Stimulated activated CD8-positive, alpha-beta memory T cell treated with anti-CD3 and anti-CD28 coated beads, Interleukin-15, amount 100 ng/mL, for 24 hours (primary cell): ENCODE data around the gene PRKAG3.

ENCODE experiments used
- DNase-seq: peaks from one replicate; pipeline ENCODE4 v3.0.0-alpha.2; 2020; ENCODE audit warnings: low read depth

The PRKAG3 gene

GRCh38 chr2:218839888-218840287, 8.3 kb upstream of the PRKAG3 start:
- no peak for DNase-seq

DNA sequence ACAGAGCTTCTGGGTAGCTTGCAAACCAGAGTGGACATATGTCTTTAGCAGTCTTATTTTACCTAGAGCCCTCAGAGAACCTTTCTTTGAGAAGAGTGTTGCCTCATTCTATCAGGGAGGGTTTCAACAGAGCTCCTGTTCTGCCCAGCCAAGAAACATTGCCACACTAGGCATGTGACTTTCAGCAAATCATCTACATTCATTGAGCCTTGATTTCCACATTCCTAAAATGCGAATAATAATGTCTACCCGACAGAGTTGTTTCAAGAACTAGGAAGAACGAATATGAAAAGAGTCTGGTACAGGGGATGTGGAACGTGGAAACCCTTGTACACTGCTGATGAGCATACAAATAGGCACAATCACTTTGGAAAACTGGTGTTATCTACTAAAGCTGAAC, 7.8 kb upstream of the PRKAG3 start:
- no peak for DNase-seq

DNA sequence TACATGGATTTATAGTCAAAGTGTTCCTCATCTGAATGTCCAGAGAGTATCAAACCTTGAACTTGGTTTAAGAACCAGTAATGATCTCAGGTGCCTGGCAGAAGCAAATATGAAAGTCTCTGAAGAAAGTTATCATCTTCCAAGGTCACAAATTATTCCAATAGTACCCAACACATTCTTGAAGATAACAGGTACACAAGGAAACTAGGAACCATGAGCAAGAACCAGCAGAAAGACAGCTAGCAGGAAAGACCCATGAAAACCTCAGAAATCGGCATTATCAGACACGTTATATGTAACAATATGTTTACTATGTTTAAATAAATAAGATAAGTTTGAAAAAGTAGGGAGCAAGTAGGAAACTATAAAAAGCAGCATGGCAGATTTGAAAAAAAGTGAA, 5.9 kb upstream of the PRKAG3 start:
- no peak for DNase-seq

DNA sequence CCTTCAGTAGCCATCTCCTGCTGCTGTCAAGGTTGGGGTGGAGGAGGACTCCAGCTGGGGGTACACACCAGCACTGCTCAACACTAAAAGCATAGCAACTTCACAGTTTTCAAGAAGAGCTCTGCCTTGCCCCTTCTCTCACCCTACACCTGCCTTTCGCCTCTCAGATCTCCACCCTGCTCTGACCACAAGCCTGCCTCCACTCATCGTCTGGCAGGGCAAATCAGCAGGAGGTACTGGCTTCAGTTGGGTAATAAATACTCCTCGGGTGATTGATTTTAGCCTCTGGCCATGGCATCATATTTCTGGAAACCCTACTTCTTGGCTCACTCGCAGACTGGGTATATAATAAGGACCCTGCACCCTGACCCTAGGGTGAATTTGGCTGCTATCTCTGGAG, 3.1 kb upstream of the PRKAG3 start:
- DNase-seq: no peak

GRCh38 chr2:218833023-218833609, 1.5 kb upstream of the PRKAG3 start:
- no peak for DNase-seq

DNA sequence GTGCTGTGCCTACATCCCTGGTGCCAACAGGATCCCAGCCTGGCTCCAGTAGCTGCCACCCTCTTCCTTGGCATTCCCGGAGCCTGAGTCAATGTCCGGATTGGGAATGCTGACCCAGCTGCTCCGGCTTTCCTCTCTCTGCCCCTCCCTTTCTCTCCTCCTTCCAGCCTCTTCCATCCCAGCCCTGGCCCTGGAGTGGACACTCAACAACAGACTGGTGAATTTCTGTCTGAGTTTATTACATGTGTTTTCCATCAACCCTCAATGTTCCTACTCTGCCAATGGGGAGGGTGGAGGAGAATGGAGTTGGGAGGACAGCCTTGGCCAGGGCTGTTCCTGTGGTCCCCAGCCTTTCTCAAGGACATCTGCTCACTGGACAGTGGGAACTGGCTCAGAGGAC, 917 bp upstream of the PRKAG3 start:
- DNase-seq: no peak

- DNase-seq: no peak
These were observed 478 bp upstream of the PRKAG3 start for GRCh38 chr2:218832081-218832480.

GRCh38 chr2:218830526-218831306, 887 bp downstream of the PRKAG3 start:
- no peak for DNase-seq

DNA sequence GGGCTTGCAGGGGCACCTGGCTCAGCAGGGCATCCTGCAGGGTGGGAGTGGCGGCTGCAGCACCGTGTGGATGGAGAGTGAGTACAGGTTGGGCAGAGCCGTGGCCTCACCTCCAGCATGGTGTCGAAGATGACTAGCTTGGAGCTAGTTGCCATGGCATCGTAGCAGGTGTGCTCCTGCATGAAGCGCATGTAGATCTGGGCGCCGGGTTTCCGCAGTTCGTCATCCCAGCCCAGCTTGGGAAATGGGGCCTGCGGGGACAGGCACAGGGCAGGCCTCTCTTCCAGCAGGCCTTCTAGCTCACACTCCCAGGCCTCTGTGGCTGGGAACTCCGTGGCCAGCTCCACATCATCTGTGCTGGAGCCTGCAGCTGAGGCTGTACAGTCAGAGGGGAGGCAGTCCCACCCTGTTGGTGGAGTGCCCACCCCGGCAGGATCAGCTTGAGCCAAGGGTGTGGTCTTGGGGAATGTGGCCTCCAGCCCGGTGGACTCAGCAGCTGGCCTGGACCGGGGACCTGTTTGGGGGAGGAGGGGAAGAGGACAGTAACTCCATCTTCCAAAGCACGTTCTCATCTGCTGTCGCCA, 1.6 kb downstream of the PRKAG3 start:
- no peak for DNase-seq

- DNase-seq: no peak
These were observed 3.2 kb downstream of the PRKAG3 start for GRCh38 chr2:218828477-218828778.

GRCh38 chr2:218827701-218828476, 3.7 kb downstream of the PRKAG3 start:
- no peak for DNase-seq

GRCh38 chr2:218826791-218827190, 4.8 kb downstream of the PRKAG3 start:
- no peak for DNase-seq

GRCh38 chr2:218824004-218824403, 7.6 kb downstream of the PRKAG3 start:
- no peak for DNase-seq

DNA sequence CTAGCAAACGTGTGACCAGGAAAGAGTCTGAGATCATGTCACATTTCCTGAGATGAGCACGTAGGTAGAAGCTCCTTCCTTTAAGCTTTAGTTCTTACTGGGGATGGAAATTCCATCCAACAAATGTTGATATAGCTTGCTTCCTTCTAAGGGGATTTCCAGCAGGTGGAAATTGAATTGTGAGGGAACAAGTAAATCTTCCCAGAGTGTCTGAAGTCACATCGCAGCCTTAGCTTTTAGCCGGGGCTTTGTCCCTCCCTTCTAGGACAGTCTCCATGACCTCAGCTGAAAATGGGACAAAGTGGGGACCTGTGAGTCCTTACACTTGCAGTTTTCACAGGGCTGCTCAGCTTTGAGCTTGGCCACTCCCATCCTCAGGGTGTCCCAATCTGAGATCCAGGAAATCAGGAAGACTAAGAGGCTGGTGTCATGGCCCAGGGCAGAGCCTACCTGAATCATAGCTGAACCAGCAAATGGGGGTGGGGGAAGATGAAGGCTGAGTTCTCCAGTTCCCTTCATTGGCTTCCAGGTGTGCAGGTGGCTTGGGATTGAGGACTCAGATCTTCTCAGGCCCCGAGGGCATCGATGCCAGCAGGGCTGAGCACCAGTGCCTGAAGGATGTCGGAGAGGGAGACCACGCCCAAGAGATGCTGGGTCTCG, 8.3 kb downstream of the PRKAG3 start:
- no peak for DNase-seq

DNA sequence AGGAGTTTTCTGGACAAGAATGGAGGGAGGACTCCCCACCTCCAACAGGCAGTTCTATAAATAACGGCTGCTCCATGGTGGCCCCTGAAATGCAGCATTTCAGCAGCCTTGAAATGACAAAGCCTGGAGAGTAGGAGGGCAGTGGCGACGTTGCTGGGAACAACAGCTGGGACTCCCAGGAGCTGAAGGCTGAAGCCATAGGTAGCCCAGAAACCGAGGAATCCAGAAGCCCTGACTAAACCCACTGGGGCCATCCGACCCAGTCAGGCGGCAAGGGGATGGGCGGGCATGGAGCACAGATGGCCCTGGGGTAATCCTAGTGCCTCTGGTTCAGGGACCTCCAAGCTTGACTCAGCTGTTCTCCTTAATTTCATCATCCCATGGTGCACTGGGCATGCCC, 9.0 kb downstream of the PRKAG3 start:
- DNase-seq: no peak

DNA sequence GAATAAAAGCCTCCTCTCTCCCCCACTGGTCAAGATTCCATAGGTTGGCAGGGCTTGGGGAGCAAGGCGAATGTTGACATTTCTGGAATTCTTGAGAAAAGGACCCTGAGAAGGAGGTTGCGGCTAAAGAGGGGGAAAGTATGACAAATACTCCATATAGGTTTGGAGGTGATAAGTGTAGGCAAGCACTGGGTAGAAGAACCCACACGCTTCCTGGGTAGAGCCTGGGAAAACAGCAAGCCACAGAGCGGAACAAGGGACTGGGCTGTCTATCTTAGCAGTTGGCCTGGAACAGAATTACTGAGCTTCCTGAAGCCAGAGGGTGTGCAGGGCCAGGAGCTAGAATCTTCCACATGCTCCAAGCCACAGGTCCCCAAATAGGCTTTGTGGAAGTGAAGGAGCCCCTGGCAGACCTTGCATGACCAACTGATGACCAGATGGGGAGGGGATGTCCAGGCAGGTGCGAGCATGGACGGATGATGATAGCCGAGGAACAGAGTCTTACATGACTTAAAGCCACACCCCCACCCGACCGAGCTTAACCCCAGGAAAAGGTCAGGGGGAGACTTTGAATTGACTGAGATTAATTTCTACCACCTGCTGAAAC, 9.9 kb downstream of the PRKAG3 start:
- no peak for DNase-seq

GRCh38 chr2:218820746-218821369, 10.7 kb downstream of the PRKAG3 start:
- no peak for DNase-seq

DNA sequence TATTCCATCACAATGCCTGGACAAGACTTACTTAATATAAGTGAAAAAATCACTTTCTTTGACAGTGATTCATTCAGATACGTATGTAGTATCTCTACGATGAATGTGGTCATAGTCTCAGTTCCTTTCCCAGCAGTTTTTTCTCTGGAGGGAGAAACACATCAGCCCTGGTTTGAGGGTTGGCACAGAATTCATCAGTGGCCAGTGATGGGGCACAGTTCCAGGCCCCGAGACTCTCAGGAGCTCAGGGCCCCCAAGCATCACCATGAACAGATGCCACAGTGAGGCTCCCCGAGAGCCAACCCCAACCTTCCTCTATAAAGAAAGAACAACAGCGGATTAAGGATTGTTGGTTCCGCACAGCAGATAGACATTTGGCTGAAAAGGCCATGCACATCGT, 12.5 kb downstream of the PRKAG3 start:
- no peak for DNase-seq

- DNase-seq: no peak
These were observed 15.0 kb downstream of the PRKAG3 start for GRCh38 chr2:218816561-218817011.

DNA sequence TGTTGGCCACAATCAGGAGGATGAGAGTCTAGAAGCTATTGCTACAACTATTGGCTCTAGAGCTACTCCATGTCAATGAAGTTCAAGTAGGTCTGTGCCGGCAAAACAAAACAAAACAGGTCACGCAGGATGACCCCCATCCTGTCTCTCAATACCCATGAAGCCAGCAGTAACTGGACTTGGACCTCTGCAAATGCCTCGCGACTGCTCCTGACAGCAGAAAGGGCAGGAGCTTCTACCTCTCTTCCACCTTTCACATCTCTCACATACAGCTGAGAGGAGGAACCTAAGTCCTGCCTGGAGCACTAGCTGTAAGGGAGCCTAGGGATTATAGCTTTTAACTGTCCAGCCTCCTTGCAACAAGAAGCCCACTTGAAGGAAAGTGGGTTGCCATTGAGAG, 16.0 kb downstream of the PRKAG3 start:
- no peak for DNase-seq

DNA sequence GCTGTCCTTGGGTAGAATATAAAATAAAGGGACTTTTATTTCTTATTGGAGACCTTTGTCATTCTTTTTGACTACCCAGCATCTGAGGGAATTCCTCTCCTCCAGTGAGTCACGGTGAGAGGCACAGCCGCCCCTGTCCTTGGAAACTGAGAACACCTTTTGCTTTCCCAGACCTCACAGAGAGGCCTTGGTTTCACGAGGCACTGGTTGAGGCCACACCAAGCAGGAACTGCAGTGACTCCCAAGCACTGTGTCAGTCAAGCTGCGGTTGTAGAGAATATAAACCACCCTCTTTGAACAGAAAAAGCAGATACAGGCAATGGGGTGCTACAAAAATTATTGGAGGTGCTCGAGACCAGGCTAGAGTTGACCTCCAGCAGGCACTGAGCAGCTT, 16.4 kb downstream of the PRKAG3 start:
- no peak for DNase-seq
